BJ (cell line): ENCODE data around the gene TMEM269. TPM values are rescaled to one million over a fixed set of nuclear protein-coding genes. Genes with fewer than 3 reads are reported as not detected.

Source experiments
- CTCF ChIA-PET: fragments of 350-600 bp; formaldehyde crosslinking; extraction: SDS; loops from one replicate; lab custom pipeline; 2021; ENCODE audit warnings: antibody characterized with exemption, inconsistent platforms; lab: Yijun Ruan, JAX
- POLR2A ChIA-PET: fragments of 300-600 bp; sonication (Branson Sonifier 250); formaldehyde crosslinking; extraction: SDS; loops from one replicate; lab custom pipeline; 2021; ENCODE audit warnings: antibody characterized with exemption; lab: Charles Lee
- DNase-seq: peaks from one replicate; pipeline ENCODE4 v3.0.0-alpha.2; 2011; ENCODE audit warnings: low read depth
- H3K27me3 ChIP-seq: 2 replicates; pipeline ENCODE4 v1.6.0; 2011; ENCODE audit warnings: low read length; ENCODE audit not compliant: control insufficient read depth, insufficient read depth
- H3K36me3 ChIP-seq: 2 replicates; pipeline ENCODE4 v1.5.1; 2011; ENCODE audit warnings: low read length; ENCODE audit not compliant: control insufficient read depth, insufficient read depth
- H3K4me3 ChIP-seq: 2 replicates; pipeline ENCODE4 v1.5.1; 2011; ENCODE audit warnings: low read depth, mild to moderate bottlenecking, control low read depth, low read length
- CTCF ChIP-seq: IDR thresholded peaks from 2 replicates; pipeline ENCODE4 v1.5.1; 2011; ENCODE audit warnings: low read depth, mild to moderate bottlenecking, control low read depth, inconsistent platforms, low read length, moderate library complexity; ENCODE audit not compliant: insufficient read depth
- polyA plus RNA-seq: library from polyadenylated mRNA; depleted of rRNA; stranded (reverse); fragments of >200 nt; gene quantifications from 2 replicates; pipeline ENCODE4 v1.2.3, GENCODE V29; 2011

The TMEM269 gene
- polyA plus RNA-seq, 1 experiment: not detected

DNA sequence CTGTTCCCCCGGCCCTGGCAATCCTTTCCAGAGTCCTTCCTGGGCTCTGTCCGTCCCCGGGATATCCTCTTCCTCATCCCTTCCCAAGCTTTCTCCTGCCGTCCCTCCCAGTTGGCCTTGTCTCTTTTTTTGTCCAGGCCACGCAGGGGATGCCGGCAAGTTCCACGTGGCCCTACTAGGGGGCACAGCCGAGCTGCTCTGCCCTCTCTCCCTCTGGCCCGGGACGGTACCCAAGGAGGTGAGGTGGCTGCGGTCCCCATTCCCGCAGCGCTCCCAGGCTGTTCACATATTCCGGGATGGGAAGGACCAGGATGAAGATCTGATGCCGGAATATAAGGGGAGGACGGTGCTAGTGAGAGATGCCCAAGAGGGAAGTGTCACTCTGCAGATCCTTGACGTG lies 45.8 kb downstream of the TMEM269 start:
- TF ChIP-seq CTCF: no peak
- ChIA-PET CTCF (interaction anchor here (1.0 to 1.6 kb wide), 3 partner anchors 10 to 83 kb away, joined by 3 to 4 read pairs (median 3); no protein-coding TSS in a partner anchor), POLR2A (no interaction called here)
- Histone ChIP-seq H3K27me3 (no peaks in the 10 kb centered on the region), H3K4me3 (no peak overlapping the region), H3K36me3 (peaks cover 8% of the 10 kb centered on the region)
- no peak for DNase-seq

- ChIA-PET CTCF (interaction anchor here (0.6 to 1.4 kb wide), 3 partner anchors 27 to 82 kb away, joined by 3 read pairs; no protein-coding TSS in a partner anchor), POLR2A (no interaction called here)
- Histone ChIP-seq H3K27me3 (no peaks in the 10 kb centered on the region), H3K36me3 (peaks cover 8% of the 10 kb centered on the region), H3K4me3 (no peak overlapping the region)
- no peak for DNase-seq
- TF ChIP-seq CTCF: no peak
These were observed 46.5 kb downstream of the TMEM269 start for GRCh38 chr1:42831273-42831672.

- ChIA-PET CTCF (interaction anchor here (0.9 kb wide), 1 partner anchor 241 kb away, joined by 3 read pairs; no protein-coding TSS in a partner anchor), POLR2A (no interaction called here)
- no peak for TF ChIP-seq CTCF
- no peaks in the 10 kb centered on the region for H3K27me3 ChIP-seq
- no peak overlapping the region for H3K4me3 ChIP-seq
- H3K36me3 ChIP-seq: peaks cover 8% of the 10 kb centered on the region
- DNase-seq: no peak
These were observed 48.0 kb downstream of the TMEM269 start for GRCh38 chr1:42832641-42833240.

GRCh38 chr1:42833981-42834380 lies 49.2 kb downstream of the TMEM269 start:
- Histone ChIP-seq H3K27me3 (no peaks in the 10 kb centered on the region), H3K4me3 (no peak overlapping the region), H3K36me3 (peaks cover 8% of the 10 kb centered on the region)
- TF ChIP-seq CTCF: no peak
- no peak for DNase-seq
- CTCF ChIA-PET: interaction anchor here (1.1 kb wide), 1 partner anchor 9 kb away, joined by 3 read pairs; no protein-coding TSS in a partner anchor
- POLR2A ChIA-PET: no interaction called here

GRCh38 chr1:42834803-42835202 lies 50.0 kb downstream of the TMEM269 start:
- no peak overlapping the region for H3K4me3 ChIP-seq
- POLR2A ChIA-PET: no interaction called here
- no peak for DNase-seq
- CTCF ChIA-PET: interaction anchor here (1.1 kb wide), 1 partner anchor 10 kb away, joined by 3 read pairs; no protein-coding TSS in a partner anchor
- H3K27me3 ChIP-seq: no peaks in the 10 kb centered on the region
- TF ChIP-seq CTCF: no peak
- H3K36me3 ChIP-seq: peaks cover 8% of the 10 kb centered on the region
